Naive thymus-derived CD4-positive, alpha-beta T cell (primary cell): Measurements from ENCODE around the gene TRMU. TPM values are rescaled to one million over a fixed set of nuclear protein-coding genes. Genes with fewer than 3 reads are reported as not detected.

Source experiments
- ATAC-seq: fragments of 150-1000 bp; cut with Tn5 transposase; 2 replicates; pipeline ENCODE4 v1.10.0; 2021; ENCODE audit warnings: mild to moderate bottlenecking, moderate library complexity
- CTCF ChIA-PET: fragments of 350-600 bp; sonication (Branson Sonifier 250); formaldehyde crosslinking; loops from one replicate; lab custom pipeline; 2021; ENCODE audit warnings: antibody characterized with exemption; lab: Charles Lee
- POLR2A ChIA-PET: fragments of 350-600 bp; sonication (Branson Sonifier 250); formaldehyde crosslinking; loops from one replicate; lab custom pipeline; 2021; ENCODE audit warnings: antibody characterized with exemption, inconsistent platforms; lab: Charles Lee
- DNase-seq, 9 donors: peaks; one replicate each; pipeline versions ENCODE4 v3.0.0 to v3.0.0-alpha.2; 2020 to 2022; ENCODE audit warnings: mixed read lengths in 1 of 9
- H3K27ac ChIP-seq: one replicate; pipeline ENCODE4 v1.7.0; 2013; ENCODE audit warnings: mild to moderate bottlenecking, low read depth, low read length, moderate library complexity
- H3K27me3 ChIP-seq, 2 donors: one replicate each; pipeline ENCODE4 v1.7.0; 2013; ENCODE audit warnings: low read length in 2 of 2, mild to moderate bottlenecking in 2 of 2, moderate library complexity in 2 of 2; ENCODE audit not compliant: control insufficient read depth in 2 of 2, insufficient read depth in 2 of 2
- H3K36me3 ChIP-seq, 3 experiments: 1 replicate in 2 of 3; 2 replicates in 1 of 3; pipeline ENCODE4 v1.7.0; 2013; ENCODE audit warnings: low read length in 3 of 3, mild to moderate bottlenecking in 3 of 3, moderate library complexity in 1 of 3; ENCODE audit not compliant: insufficient read depth in 3 of 3, control insufficient read depth in 2 of 3
- H3K4me1 ChIP-seq, 2 donors: one replicate each; pipeline ENCODE4 v1.7.0; 2013; ENCODE audit warnings: low read length in 2 of 2, mild to moderate bottlenecking in 2 of 2, moderate library complexity in 1 of 2; ENCODE audit not compliant: control insufficient read depth in 2 of 2, insufficient read depth in 2 of 2
- H3K4me3 ChIP-seq: 2 replicates; pipeline ENCODE4 v1.7.0; 2013; ENCODE audit warnings: mild to moderate bottlenecking, low read length
- H3K9me3 ChIP-seq, 3 experiments: 1 replicate in 2 of 3; 2 replicates in 1 of 3; pipeline ENCODE4 v1.7.0; 2013; ENCODE audit warnings: low read length in 3 of 3; ENCODE audit not compliant: control insufficient read depth in 2 of 3
- H3K27ac Mint-ChIP-seq, 9 donors: one replicate each; pipeline ENCODE4 v1.8.0; 2020 to 2022; ENCODE audit warnings: mixed read lengths in 9 of 9, mild to moderate bottlenecking in 8 of 9, moderate library complexity in 5 of 9, inconsistent platforms in 2 of 9
- H3K27me3 Mint-ChIP-seq, 5 donors: one replicate each; pipeline ENCODE4 v1.8.0; 2021 to 2022; ENCODE audit warnings: mixed read lengths in 5 of 5, mild to moderate bottlenecking in 1 of 5
- H3K36me3 Mint-ChIP-seq, 5 donors: one replicate each; pipeline ENCODE4 v1.8.0; 2020 to 2022; ENCODE audit warnings: mixed read lengths in 5 of 5, mild to moderate bottlenecking in 3 of 5, inconsistent platforms in 1 of 5
- H3K4me1 Mint-ChIP-seq, 7 donors: one replicate each; pipeline ENCODE4 v1.8.0; 2020 to 2022; ENCODE audit warnings: mixed read lengths in 7 of 7, mild to moderate bottlenecking in 3 of 7, inconsistent platforms in 1 of 7
- H3K4me3 Mint-ChIP-seq, 10 donors: one replicate each; pipeline ENCODE4 v1.8.0; 2020 to 2022; ENCODE audit warnings: mild to moderate bottlenecking in 10 of 10, mixed read lengths in 10 of 10, moderate library complexity in 6 of 10, inconsistent platforms in 2 of 10
- H3K9me3 Mint-ChIP-seq, 11 donors: one replicate each; pipeline ENCODE4 v1.8.0; 2020 to 2022; ENCODE audit warnings: mixed read lengths in 11 of 11, mild to moderate bottlenecking in 4 of 11, inconsistent platforms in 1 of 11, moderate library complexity in 1 of 11
- intact Hi-C, 2 donors: fragments of 100-400 bp; cut with micrococcal nuclease; formaldehyde crosslinking; loops; one replicate each; pipeline ENCODE4 v1.15.1; 2023
- polyA plus RNA-seq, 2 donors: library from polyadenylated mRNA; unstranded; fragments of 300-500 nt; fragmentation: Illumina TruSeq; gene quantifications; one replicate each; pipeline ENCODE4 v1.2.3, GENCODE V29; 2021
- total RNA-seq, 6 experiments: library from RNA in 5 of 6; stranded (reverse) in 5 of 6; gene quantifications; 1 replicate in 5 of 6; 2 replicates in 1 of 6; pipeline ENCODE4 v1.2.3 and lab custom pipeline; 2021 to 2026

TRMU gene
- total and polyA plus RNA-seq, 7 experiments from 2014 or later: 17.9 to 92.1 (median 58.7) TPM

GRCh38 chr22:46320716-46321386 is 14.7 kb upstream of the TRMU start:
- no peaks in the 10 kb centered on the region for H3K4me1 Mint-ChIP-seq
- CTCF ChIA-PET: no interaction called here
- no peaks in the 10 kb centered on the region for H3K27me3 ChIP-seq
- H3K9me3 ChIP-seq: no peaks in the 10 kb centered on the region
- peaks cover 0 to 1% (median 0%) of the 10 kb centered on the region in 11 donors for H3K9me3 Mint-ChIP-seq
- H3K36me3 Mint-ChIP-seq: peaks cover 0 to 33% (median 0%) of the 10 kb centered on the region in 5 donors
- no peaks in the 10 kb centered on the region for H3K27me3 Mint-ChIP-seq
- H3K4me3 ChIP-seq: no peak overlapping the region
- H3K27ac ChIP-seq: no peak overlapping the region
- no peak overlapping the region for H3K27ac Mint-ChIP-seq
- POLR2A ChIA-PET: no interaction called here
- H3K36me3 ChIP-seq: no peaks in the 10 kb centered on the region
- no peak overlapping the region for H3K4me3 Mint-ChIP-seq
- no peaks in the 10 kb centered on the region for H3K4me1 ChIP-seq
- no peak for DNase-seq
- intact Hi-C loops: no loop called here
- no peak for ATAC-seq

- H3K27me3 Mint-ChIP-seq: no peaks in the 10 kb centered on the region
- no peak overlapping the region for H3K4me3 ChIP-seq
- H3K36me3 Mint-ChIP-seq: peaks cover 0 to 33% (median 0%) of the 10 kb centered on the region in 5 donors
- ChIA-PET CTCF (no interaction called here), POLR2A (no interaction called here)
- H3K9me3 ChIP-seq: no peaks in the 10 kb centered on the region
- H3K27ac Mint-ChIP-seq: no peak overlapping the region
- H3K4me1 ChIP-seq: no peaks in the 10 kb centered on the region
- H3K27me3 ChIP-seq: no peaks in the 10 kb centered on the region
- H3K4me1 Mint-ChIP-seq: no peaks in the 10 kb centered on the region
- no peak for ATAC-seq
- H3K4me3 Mint-ChIP-seq: no peak overlapping the region
- no peaks in the 10 kb centered on the region for H3K36me3 ChIP-seq
- H3K9me3 Mint-ChIP-seq: peaks cover 0 to 1% (median 0%) of the 10 kb centered on the region in 11 donors
- H3K27ac ChIP-seq: no peak overlapping the region
- intact Hi-C loops: no loop called here
- no peak for DNase-seq
Measured at GRCh38 chr22:46322711-46323110, 12.8 kb upstream of the TRMU start.

GRCh38 chr22:46323162-46323561 is 12.4 kb upstream of the TRMU start:
- no peak overlapping the region for H3K4me3 Mint-ChIP-seq
- H3K27ac ChIP-seq: no peak overlapping the region
- peaks cover 0 to 30% (median 0%) of the 10 kb centered on the region in 5 donors for H3K36me3 Mint-ChIP-seq
- no peaks in the 10 kb centered on the region for H3K4me1 ChIP-seq
- H3K9me3 Mint-ChIP-seq: peaks cover 0 to 1% (median 0%) of the 10 kb centered on the region in 11 donors
- no peaks in the 10 kb centered on the region for H3K27me3 Mint-ChIP-seq
- no peaks in the 10 kb centered on the region for H3K27me3 ChIP-seq
- ATAC-seq: no peak
- CTCF ChIA-PET: no interaction called here
- DNase-seq: no peak
- no peak overlapping the region for H3K27ac Mint-ChIP-seq
- no peaks in the 10 kb centered on the region for H3K4me1 Mint-ChIP-seq
- intact Hi-C loops: no loop called here
- POLR2A ChIA-PET: no interaction called here
- H3K36me3 ChIP-seq: no peaks in the 10 kb centered on the region
- no peaks in the 10 kb centered on the region for H3K9me3 ChIP-seq
- H3K4me3 ChIP-seq: no peak overlapping the region

- Mint-ChIP-seq H3K9me3 (no peaks in the 10 kb centered on the region), H3K4me1 (no peaks in the 10 kb centered on the region), H3K36me3 (peaks cover 0 to 19% (median 0%) of the 10 kb centered on the region in 5 donors), H3K4me3 (no peak overlapping the region), H3K27ac (no peak overlapping the region), H3K27me3 (no peaks in the 10 kb centered on the region)
- Histone ChIP-seq H3K4me3 (no peak overlapping the region), H3K27ac (no peak overlapping the region), H3K36me3 (no peaks in the 10 kb centered on the region), H3K4me1 (no peaks in the 10 kb centered on the region), H3K9me3 (no peaks in the 10 kb centered on the region), H3K27me3 (no peaks in the 10 kb centered on the region)
- ATAC-seq (no peak), DNase-seq (no peak)
- intact Hi-C loops: no loop called here
- ChIA-PET CTCF (no interaction called here), POLR2A (no interaction called here)
Measured at GRCh38 chr22:46326066-46326680, 9.3 kb upstream of the TRMU start.

- Mint-ChIP-seq H3K27me3 (no peaks in the 10 kb centered on the region), H3K36me3 (peaks cover 0 to 17% (median 0%) of the 10 kb centered on the region in 5 donors), H3K4me1 (no peaks in the 10 kb centered on the region), H3K4me3 (no peak overlapping the region), H3K27ac (no peak overlapping the region), H3K9me3 (no peaks in the 10 kb centered on the region)
- POLR2A ChIA-PET: no interaction called here
- Histone ChIP-seq H3K4me1 (no peaks in the 10 kb centered on the region), H3K36me3 (no peaks in the 10 kb centered on the region), H3K9me3 (no peaks in the 10 kb centered on the region), H3K27me3 (no peaks in the 10 kb centered on the region), H3K4me3 (no peak overlapping the region), H3K27ac (no peak overlapping the region)
- no peak for ATAC-seq
- CTCF ChIA-PET: no interaction called here
- intact Hi-C loops: no loop called here
- no peak for DNase-seq
Measured at GRCh38 chr22:46327691-46328465, 7.6 kb upstream of the TRMU start.

GRCh38 chr22:46328797-46329196 is 6.7 kb upstream of the TRMU start:
- Histone ChIP-seq H3K4me3 (no peak overlapping the region), H3K27me3 (no peaks in the 10 kb centered on the region), H3K36me3 (no peaks in the 10 kb centered on the region), H3K27ac (no peak overlapping the region), H3K4me1 (no peaks in the 10 kb centered on the region), H3K9me3 (no peaks in the 10 kb centered on the region)
- H3K4me1 Mint-ChIP-seq: no peaks in the 10 kb centered on the region
- ChIA-PET POLR2A (no interaction called here), CTCF (no interaction called here)
- H3K36me3 Mint-ChIP-seq: peaks cover 0 to 16% (median 0%) of the 10 kb centered on the region in 5 donors
- no peaks in the 10 kb centered on the region for H3K27me3 Mint-ChIP-seq
- DNase-seq (no peak), ATAC-seq (no peak)
- H3K27ac Mint-ChIP-seq: no peak overlapping the region
- intact Hi-C loops: no loop called here
- H3K4me3 Mint-ChIP-seq: no peak overlapping the region
- no peaks in the 10 kb centered on the region for H3K9me3 Mint-ChIP-seq
